Skeletal muscle satellite cell (primary cell): ENCODE data around the gene EPHA7.

Experiments used
- H3K27me3 ChIP-seq: 2 replicates; pipeline ENCODE4 v1.7.0; 2013; ENCODE audit warnings: low read length; ENCODE audit not compliant: control insufficient read depth, insufficient read depth
- H3K36me3 ChIP-seq: 2 replicates; pipeline ENCODE4 v1.7.0; 2013; ENCODE audit warnings: mild to moderate bottlenecking, control low read depth, low read length; ENCODE audit not compliant: insufficient read depth
- H3K4me1 ChIP-seq: 2 replicates; pipeline ENCODE4 v1.7.0; 2013; ENCODE audit warnings: low read length; ENCODE audit not compliant: control insufficient read depth, insufficient read depth
- H3K4me2 ChIP-seq: 2 replicates; pipeline ENCODE4 v1.7.0; 2013; ENCODE audit warnings: mild to moderate bottlenecking, low read length
- H3K4me3 ChIP-seq: 2 replicates; pipeline ENCODE4 v1.7.0; 2013; ENCODE audit warnings: low read length
- H3K9ac ChIP-seq: 2 replicates; pipeline ENCODE4 v1.7.0; 2013; ENCODE audit warnings: mild to moderate bottlenecking, low read depth, low read length, moderate library complexity
- H3K9me3 ChIP-seq: replicated peaks from 2 replicates; pipeline ENCODE4 v1.7.0; 2013; ENCODE audit warnings: mild to moderate bottlenecking, control low read depth, low read length

Gene EPHA7

GRCh38 chr6:93238632-93239031 is 180.7 kb downstream of the EPHA7 start:
- Histone ChIP-seq H3K27me3 (no peaks in the 10 kb centered on the region), H3K4me1 (no peaks in the 10 kb centered on the region), H3K4me2 (no peak overlapping the region), H3K9me3 (no peaks in the 10 kb centered on the region), H3K9ac (no peak overlapping the region), H3K4me3 (no peak overlapping the region), H3K36me3 (no peaks in the 10 kb centered on the region)

GRCh38 chr6:93235775-93236174 is 183.6 kb downstream of the EPHA7 start:
- H3K4me3 ChIP-seq, result no peak overlapping the region
- no peak overlapping the region for H3K4me2 ChIP-seq
- no peaks in the 10 kb centered on the region for H3K4me1 ChIP-seq
- no peaks in the 10 kb centered on the region for H3K9me3 ChIP-seq
- no peak overlapping the region for H3K9ac ChIP-seq
- H3K36me3 ChIP-seq, result no peaks in the 10 kb centered on the region
- H3K27me3 ChIP-seq, result no peaks in the 10 kb centered on the region

GRCh38 chr6:93226822-93227221 is 192.5 kb downstream of the EPHA7 start:
- no peak overlapping the region for H3K9ac ChIP-seq
- H3K4me1 ChIP-seq, result no peaks in the 10 kb centered on the region
- no peaks in the 10 kb centered on the region for H3K27me3 ChIP-seq
- H3K36me3 ChIP-seq, result no peaks in the 10 kb centered on the region
- H3K4me2 ChIP-seq, result no peak overlapping the region
- peaks cover 3% of the 10 kb centered on the region for H3K9me3 ChIP-seq
- H3K4me3 ChIP-seq, result no peak overlapping the region

GRCh38 chr6:93222071-93222851 is 197.1 kb downstream of the EPHA7 start:
- Histone ChIP-seq H3K4me1 (no peaks in the 10 kb centered on the region), H3K9ac (no peak overlapping the region), H3K4me2 (no peak overlapping the region), H3K36me3 (no peaks in the 10 kb centered on the region), H3K9me3 (peaks cover 3% of the 10 kb centered on the region), H3K4me3 (no peak overlapping the region), H3K27me3 (no peaks in the 10 kb centered on the region)

GRCh38 chr6:93219447-93219846 is 199.9 kb downstream of the EPHA7 start:
- no peak overlapping the region for H3K9ac ChIP-seq
- no peaks in the 10 kb centered on the region for H3K4me1 ChIP-seq
- H3K4me3 ChIP-seq, result no peak overlapping the region
- H3K27me3 ChIP-seq, result no peaks in the 10 kb centered on the region
- no peak overlapping the region for H3K4me2 ChIP-seq
- H3K9me3 ChIP-seq, result no peaks in the 10 kb centered on the region
- H3K36me3 ChIP-seq, result no peaks in the 10 kb centered on the region

- H3K9ac ChIP-seq, result no peak overlapping the region
- no peaks in the 10 kb centered on the region for H3K9me3 ChIP-seq
- no peak overlapping the region for H3K4me2 ChIP-seq
Measured at GRCh38 chr6:93218096-93218495, 201.3 kb downstream of the EPHA7 start.

GRCh38 chr6:93213028-93213427 is 206.3 kb downstream of the EPHA7 start:
- Histone ChIP-seq H3K9ac (no peak overlapping the region), H3K4me2 (no peak overlapping the region), H3K4me3 (no peak overlapping the region), H3K36me3 (no peaks in the 10 kb centered on the region), H3K9me3 (peaks cover 4% of the 10 kb centered on the region), H3K27me3 (no peaks in the 10 kb centered on the region), H3K4me1 (no peaks in the 10 kb centered on the region)

More at GRCh38 chr6:93218096-93218495, 201.3 kb downstream of the EPHA7 start:
- H3K4me1 ChIP-seq, result no peaks in the 10 kb centered on the region
- H3K36me3 ChIP-seq, result no peaks in the 10 kb centered on the region
- H3K27me3 ChIP-seq, result no peaks in the 10 kb centered on the region
- H3K4me3 ChIP-seq, result no peak overlapping the region

- Histone ChIP-seq H3K36me3 (no peaks in the 10 kb centered on the region), H3K9ac (no peak overlapping the region), H3K4me1 (no peaks in the 10 kb centered on the region), H3K9me3 (peaks cover 4% of the 10 kb centered on the region), H3K4me3 (no peak overlapping the region), H3K27me3 (no peaks in the 10 kb centered on the region), H3K4me2 (no peak overlapping the region)
Measured at GRCh38 chr6:93210908-93211307, 208.5 kb downstream of the EPHA7 start.

- Histone ChIP-seq H3K27me3 (no peaks in the 10 kb centered on the region), H3K4me1 (no peaks in the 10 kb centered on the region), H3K4me3 (no peak overlapping the region), H3K9me3 (peaks cover 4% of the 10 kb centered on the region), H3K9ac (no peak overlapping the region), H3K4me2 (no peak overlapping the region), H3K36me3 (no peaks in the 10 kb centered on the region)
Measured at GRCh38 chr6:93209358-93209757, 210.0 kb downstream of the EPHA7 start.

- no peaks in the 10 kb centered on the region for H3K27me3 ChIP-seq
- H3K4me2 ChIP-seq, result no peak overlapping the region
- H3K9ac ChIP-seq, result no peak overlapping the region
- no peaks in the 10 kb centered on the region for H3K9me3 ChIP-seq
- no peaks in the 10 kb centered on the region for H3K36me3 ChIP-seq
- H3K4me3 ChIP-seq, result no peak overlapping the region
- no peaks in the 10 kb centered on the region for H3K4me1 ChIP-seq
Measured at GRCh38 chr6:93196406-93196970, 222.9 kb downstream of the EPHA7 start.

GRCh38 chr6:93194480-93194879 is 224.9 kb downstream of the EPHA7 start:
- H3K4me3 ChIP-seq, result no peak overlapping the region
- H3K27me3 ChIP-seq, result no peaks in the 10 kb centered on the region
- H3K9ac ChIP-seq, result no peak overlapping the region
- H3K4me1 ChIP-seq, result no peaks in the 10 kb centered on the region
- H3K4me2 ChIP-seq, result no peak overlapping the region
- no peaks in the 10 kb centered on the region for H3K36me3 ChIP-seq
- no peaks in the 10 kb centered on the region for H3K9me3 ChIP-seq

- Histone ChIP-seq H3K4me2 (no peak overlapping the region), H3K4me3 (no peak overlapping the region), H3K27me3 (no peaks in the 10 kb centered on the region), H3K36me3 (no peaks in the 10 kb centered on the region), H3K9me3 (no peaks in the 10 kb centered on the region), H3K9ac (no peak overlapping the region), H3K4me1 (no peaks in the 10 kb centered on the region)
Measured at GRCh38 chr6:93193868-93194267, 225.5 kb downstream of the EPHA7 start.
